Activated CD8-positive, alpha-beta memory T cell treated with anti-CD3 and anti-CD28 coated beads, Interleukin-2, amount 50 U/mL, for 1 hour (primary cell): ENCODE results near the gene HECTD2.
"Not testable (repeated sequence)": the region's sequence is repeated elsewhere in the genome, so short reads cannot be mapped to it uniquely, and the experiment has no call there.

Source experiments
- DNase-seq: peaks from one replicate; pipeline ENCODE4 v3.0.0-alpha.2; 2020; ENCODE audit errors: extremely low read depth

HECTD2 gene

DNA sequence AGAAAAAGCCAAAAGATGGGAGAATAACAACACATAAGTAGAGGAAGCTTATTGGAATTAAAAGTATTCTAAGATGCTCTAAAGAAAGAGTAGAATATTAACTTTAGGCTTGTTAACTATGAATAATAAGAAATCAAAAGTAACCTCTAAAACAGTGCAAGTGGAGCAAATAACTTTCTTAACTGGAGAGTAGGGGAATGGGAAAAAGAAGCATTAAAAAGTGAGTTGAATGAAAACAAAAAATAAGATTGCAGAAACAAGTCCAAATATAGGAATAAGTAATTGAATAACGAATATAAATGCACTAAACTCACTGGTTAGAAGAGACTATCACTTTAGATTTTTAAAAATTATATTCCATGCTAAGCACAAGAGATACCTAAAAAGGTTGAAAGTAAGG is 63.9 kb downstream of the HECTD2 start:
- no peak for DNase-seq

DNA sequence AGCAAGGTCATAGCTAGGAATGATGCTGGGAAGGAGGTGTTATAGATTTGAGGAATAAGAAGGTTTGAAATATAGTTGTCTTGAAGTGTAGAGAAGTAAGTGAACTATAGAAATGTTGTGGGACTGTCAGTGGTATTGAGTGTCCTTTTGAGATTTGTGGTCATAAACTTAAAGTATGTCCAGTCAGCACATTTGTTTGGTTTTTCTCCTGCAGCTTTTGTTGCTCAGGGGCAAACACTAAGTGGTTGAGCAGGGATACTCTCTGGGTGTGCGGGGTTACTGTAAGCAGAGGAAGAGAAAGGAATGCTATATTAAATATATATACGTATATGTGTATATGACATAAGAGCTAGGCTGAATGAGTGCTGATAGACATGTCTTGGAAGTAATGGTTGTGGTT is 67.1 kb downstream of the HECTD2 start:
- DNase-seq: no peak

DNA sequence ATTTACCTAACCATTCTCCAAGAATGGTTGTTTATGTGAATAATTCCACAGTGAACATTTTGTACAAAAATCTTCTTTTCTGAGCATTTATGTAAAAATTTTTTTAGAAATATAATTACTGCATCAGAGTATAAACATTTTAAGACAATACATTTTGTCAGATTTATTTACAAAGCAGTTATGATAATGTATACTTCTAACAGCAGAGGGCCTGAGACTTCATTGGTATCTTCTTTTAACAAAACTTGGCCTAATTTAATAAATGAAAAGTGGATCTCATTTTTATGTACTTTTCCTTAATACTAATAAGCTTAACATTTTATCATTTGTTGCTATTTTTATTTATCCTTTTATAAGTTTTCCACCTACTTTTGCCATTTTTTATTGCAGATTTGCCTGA is 69.4 kb downstream of the HECTD2 start:
- no peak for DNase-seq

DNA sequence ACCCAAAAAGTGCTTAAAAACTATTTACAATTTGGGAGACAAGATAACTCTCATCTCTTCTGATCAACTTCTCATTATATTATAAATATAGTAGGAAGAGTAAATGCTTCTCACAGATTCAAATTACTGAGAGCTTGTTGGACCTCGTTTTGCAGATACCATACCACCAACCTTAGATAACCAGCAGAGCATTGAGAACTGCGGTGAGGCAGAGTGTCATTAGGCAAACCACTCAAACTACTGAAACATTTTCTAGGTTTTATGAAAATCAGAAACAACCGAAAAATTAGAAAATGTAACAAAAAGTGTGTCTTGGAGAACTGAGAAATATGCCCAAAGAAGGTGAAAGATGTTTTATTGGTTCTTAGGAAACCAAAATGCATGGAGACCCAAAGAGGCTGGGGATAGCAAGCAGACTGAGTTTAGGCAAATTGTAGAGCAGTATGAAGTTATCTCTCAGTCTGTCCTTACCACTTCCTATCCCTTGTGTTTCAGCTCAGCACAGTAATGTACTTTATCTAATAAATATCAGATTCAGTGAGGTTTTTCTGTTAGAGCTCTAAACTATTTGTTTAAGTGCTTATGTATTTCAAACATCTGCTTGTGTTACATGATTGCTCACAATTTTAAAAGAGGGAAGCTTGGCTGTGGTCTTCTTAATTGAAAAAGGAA is 77.9 kb downstream of the HECTD2 start:
- no peak for DNase-seq

DNA sequence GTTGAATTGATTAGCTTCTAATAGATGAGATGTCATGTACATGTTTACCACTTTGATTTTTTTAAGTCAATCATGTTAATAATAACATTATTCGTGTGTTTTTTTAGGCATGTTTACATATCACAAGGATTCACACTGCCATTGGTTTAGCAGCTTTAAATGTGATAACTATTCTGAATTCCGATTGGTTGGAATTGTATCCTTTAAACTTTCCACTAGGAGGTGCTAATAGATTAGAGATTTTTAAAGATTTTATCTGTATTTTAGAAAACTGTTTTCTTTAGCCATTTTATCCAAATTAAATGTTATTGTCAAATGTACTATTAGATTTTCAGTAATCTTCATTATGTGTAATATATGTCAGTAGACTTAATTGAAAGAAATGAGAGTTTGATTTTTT is 83.2 kb downstream of the HECTD2 start:
- no peak for DNase-seq

DNA sequence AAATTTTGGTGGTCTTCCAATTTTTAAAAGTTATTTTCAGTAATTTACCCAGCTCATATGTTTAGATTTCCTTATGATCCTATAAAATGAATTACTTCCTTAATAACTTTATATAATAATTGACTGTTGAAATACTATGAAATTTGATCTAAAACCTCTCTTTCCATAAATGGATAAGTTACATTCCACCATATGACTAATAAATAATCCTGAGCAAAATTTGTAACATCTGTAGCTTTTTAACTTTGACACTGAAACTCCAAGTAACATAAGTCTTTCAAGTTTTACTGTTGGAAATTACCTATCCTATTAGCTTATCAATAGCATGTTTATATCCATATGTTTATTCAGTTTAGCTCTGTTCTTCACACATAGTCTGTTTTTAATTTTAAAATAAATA is 85.3 kb downstream of the HECTD2 start:
- DNase-seq: no peak

DNA sequence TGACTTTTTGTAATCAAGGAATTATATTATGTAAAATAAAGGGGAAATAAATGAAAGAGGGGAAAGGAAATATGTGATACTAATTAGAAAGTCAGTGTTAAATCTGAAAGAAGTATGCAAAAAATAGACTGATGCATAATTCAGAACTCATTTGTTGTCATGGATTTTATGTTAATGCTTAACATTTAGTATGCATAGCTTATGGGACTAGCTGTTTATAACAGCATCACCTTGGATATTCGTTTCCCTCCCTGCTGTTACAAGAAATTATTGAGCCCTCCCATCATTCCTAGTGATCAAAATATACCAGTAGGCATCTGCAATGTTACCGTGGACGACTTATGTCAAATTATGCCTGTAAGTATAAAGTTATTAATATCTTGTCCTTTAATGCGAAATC is 85.9 kb downstream of the HECTD2 start:
- DNase-seq: no peak

DNA sequence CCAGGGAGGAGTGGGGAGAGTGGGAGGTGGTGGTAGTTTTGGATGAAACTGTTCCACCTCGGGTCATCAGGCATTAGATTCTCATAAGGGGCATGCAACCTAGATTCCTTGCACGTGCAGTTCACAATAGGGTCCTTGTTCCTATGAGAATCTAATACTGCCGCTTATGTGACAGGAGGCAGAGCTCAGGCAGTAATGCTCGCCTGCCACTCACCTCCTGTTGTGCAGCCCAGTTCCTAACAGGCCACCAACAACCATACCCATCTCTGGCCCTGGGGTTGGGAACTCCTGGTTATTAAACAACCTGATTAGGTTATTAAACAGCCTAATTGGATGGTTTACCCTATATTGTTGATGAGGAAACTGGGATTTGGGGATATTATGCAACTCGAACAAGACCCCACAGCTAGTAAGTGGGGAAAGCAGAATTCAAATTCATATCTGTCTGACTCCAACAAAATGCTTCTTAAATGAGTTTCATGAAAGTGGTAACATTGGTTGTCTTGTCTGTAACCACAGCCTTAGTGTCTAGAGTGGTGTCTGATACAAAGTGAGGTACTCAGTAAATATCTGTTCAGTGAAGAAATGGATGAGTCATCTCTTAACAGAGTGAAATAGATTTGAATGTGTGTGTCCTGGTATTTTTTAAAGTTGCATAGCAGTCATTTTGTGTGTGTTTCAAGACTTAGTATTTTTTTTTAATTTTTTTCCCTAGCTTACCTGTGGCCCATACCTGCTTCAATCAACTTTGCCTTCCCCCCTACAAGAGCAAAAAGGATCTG is 101.6 kb downstream of the HECTD2 start:
- no peak for DNase-seq

DNA sequence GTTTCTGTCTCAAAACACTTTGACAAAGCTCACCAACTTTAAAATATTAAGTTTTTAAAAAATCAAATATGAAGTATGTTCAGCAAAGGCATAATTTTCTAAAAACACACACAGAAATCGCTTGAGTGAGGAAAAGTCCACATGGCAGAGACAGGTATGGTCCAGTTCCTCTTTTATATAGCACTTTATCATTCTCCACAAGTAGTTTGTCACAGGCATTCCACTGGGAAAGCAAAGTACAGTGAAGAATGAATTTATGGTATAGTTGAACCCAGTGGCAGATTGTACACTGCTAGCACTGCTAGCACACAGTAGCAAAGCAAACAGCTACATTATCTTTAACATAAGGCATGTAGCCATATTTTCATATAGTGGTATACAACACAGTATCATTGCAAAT is 102.3 kb downstream of the HECTD2 start:
- DNase-seq: no peak

DNA sequence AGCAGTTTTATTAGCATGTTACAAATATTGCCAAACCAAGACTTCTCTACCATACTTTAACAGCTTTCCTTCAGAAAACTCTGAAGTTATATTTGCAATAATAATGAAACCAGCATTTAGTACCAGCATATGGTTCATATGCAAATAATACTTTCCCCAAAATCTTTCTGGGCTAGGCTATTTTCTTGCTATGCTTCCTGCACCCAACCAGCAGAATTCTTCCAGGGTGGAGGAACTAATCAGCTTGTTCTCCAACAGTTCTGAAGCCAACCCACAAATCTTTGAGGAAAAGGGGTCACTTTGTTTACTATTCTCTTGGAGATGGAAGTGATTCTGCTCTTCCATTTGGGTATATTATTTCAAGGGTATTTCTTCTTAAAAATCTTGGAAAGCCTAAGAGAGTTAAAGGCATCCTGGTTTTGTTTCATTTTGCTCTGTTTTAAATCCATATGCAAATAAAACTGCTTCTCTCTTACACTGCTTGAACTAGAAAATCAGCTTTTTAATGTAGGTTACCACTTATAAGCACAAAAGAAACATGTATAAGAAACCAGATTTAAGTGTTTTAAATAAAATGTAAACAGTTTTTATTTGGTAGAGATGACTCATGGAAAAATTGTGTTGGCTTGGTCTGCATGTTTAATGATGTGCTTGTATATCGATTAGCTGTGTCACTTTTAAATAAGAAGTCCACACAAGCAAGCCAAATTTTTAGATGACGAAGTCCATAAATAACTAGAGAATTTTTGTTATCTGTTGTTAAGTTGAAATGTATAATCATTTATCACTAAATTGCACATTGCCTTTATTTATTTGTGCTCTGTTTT is 103.7 kb downstream of the HECTD2 start:
- no peak for DNase-seq

DNA sequence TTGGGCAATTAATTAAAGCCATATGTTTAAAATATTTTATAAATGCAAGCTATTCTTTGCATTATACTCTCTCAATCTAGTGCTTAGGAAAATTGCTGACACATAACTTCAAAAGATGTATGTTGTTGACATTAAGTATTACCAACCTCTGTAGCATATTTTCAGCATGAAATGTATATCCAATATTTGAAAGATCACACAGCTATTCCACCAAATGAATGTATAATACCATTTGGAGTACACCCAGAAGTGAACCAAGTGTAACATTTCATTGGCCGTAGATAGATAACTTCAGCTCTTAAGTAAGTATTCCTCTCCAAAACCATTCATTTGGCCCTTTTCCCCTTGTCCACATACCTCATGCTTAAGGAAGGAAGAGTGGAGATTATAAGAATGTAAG is 104.6 kb downstream of the HECTD2 start:
- DNase-seq: no peak

DNA sequence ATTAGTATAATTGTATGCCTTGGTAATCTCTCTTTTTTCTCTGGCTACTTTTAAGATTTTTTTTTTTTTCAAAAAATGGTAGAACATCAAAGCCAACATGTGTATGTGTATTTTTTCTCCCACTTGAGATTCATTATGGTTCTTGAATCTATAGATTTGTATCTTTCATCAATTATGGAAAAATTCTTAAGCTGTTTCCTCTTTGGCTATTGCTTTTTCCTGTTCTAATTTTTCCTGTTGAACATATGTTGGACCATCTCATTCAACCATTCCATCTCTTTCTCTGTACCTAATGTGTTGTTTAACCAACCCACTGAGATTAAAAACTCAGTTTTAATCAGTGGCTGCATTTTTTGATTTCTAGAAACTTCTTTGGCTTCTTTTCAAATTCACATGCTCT is 107.2 kb downstream of the HECTD2 start:
- DNase-seq: no peak

DNA sequence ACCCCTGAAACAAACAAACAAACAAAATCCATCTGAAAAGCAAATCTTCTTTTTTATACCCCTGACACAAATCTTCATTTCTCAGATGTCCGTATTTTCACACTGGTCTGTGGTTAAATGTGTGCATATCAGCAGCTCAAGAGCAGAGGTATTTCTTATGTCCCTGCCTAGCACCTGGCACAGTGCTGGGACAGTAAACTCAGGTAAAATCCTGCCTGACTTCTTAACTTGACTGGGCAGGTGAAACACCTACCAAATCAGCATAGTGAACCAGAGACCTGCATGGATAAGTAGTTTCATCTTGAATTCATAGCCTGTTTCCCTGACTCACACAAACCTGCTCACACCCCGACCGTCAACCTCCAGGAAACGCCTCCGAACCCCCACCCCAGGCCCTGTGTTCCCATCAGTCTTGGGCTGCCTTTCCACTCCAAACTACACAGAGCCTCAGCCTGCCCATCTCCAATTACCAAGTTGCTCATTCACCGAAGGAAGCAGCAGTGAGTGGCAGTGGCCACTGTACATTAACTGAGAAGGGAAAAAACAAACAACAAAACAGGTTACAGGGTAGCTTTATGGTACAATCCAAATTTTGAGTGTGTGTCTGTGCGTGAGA is 109.9 kb downstream of the HECTD2 start:
- DNase-seq: no peak

DNA sequence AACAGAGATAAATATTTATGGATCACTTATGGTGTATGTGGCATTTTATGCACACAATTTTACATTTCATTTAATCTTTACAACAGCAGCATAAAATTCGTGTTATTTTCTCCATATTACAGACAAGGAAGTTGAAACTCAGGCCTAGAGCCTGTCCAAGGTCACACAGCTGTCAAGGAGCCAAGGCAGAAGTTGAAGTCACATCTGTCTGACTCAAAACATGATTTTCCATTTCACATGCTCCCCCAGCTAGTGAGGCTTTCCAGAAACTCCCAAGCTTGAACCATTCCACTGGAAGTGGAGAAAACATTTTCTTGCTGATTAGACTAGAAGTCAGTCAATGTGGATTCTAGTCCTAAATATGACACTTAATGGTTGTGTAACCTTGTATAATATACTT is 110.5 kb downstream of the HECTD2 start:
- DNase-seq: no peak

DNA sequence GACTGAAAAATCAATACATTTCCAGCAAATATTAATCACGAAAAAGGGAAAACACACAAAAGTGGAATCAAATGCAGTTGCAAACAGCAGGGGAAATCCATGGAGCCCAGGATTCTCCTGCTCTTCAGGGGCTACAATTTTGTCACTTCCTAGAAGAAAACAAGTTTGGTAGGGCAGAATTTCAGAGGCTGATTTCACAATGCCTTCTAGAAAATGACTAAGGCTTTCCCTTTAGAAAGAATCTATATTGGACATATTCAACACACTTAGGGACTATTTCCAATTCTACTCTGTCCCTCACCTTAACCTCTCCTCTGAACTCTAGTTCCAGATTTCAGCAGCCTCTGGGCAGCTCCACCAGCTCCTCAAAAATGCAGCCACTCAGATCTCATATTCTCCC is 111.3 kb downstream of the HECTD2 start:
- DNase-seq: no peak

DNA sequence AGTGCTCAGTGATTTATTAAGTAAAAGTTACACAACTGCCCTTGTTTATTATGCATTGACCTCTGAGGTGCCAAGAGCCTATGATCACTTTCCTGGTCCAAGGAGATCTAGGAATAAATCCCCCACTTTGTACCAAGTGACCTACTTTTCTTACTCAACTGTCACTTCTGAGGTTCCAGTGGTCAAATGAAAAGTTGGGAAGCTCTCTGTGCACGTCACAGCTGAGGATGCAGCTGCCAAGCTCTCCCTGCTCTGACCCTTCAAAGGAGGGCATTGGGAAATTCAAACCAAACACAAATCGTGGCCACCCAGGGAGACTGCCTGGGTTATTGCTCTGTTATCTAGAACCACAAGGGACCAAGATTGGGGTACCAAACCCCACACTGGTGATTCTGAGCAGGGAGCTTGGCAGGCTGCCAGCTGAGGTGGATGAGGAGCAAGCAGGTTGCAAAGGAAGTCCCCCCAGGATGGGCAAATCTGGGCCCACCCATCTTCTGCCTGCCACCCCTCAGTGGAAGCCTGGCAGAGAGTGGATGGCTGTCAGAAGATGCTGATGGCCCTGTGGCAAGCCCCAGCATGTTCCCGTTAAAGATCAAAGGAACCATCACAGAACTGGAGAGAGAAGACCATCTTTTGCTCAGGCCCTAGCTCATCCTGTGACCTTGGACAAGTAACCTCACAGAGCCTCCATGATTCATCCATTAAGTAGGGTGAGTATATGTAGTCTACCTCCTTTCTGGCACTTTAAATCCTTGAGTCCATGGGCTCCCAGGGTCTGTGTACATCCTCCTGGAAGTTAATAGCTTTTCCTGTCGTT is 116.0 kb downstream of the HECTD2 start:
- DNase-seq: no peak

DNA sequence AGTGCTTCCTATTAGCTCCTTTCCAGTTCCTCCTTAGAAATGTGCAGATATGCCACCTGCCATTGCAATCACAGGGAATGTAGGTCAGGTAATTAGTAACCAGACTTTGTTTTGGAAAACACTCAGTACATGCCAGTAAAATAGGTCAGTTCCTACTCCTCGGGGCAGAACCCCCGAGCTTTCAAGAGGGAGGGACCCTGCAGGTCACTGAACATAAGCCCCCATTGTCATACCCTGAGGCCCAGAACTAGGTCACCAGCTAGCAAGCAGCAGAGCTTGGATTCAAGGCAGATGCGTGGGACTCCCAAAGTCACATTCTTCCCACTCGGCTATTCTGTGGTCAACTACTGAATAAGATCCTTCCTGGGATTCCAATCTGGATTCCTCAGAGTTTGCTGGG is 117.9 kb downstream of the HECTD2 start:
- DNase-seq: no peak

DNA sequence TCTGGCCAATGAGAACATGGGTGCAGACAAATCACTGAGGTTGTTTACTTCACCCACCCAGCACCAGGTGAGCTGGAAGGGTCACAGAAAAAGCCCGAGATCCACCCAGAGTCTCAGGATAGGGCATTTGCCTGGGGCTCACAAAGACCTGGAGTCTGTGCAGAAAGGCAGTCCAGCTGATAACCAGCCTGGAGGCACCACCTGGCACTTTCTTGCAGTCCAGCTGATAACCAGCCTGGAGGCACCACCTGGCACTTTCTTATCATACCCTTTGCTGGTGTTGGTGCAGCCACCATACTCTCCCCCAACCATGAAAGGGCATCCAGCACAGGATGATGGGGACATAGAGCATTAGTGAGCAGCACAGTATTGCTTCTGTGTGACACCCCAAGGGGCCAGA is 118.6 kb downstream of the HECTD2 start:
- no peak for DNase-seq

DNA sequence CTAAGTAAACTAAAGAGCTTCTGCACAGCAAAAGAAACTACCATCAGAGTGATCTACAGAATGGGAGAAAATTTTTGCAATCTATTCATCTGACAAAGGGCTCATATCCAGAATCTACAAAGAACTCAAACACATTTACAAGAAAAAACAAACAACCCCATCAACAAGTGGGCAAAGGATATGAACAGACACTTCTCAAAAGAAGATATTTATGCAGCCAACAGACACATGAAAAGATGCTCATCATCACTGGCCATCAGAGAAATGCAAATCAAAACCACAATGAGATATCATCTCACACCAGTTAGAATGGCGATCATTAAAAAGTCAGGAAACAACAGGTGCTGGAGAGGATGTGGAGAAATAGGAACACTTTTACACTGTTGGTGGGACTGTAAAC is 124.6 kb downstream of the HECTD2 start:
- not testable (repeated sequence) for DNase-seq

DNA sequence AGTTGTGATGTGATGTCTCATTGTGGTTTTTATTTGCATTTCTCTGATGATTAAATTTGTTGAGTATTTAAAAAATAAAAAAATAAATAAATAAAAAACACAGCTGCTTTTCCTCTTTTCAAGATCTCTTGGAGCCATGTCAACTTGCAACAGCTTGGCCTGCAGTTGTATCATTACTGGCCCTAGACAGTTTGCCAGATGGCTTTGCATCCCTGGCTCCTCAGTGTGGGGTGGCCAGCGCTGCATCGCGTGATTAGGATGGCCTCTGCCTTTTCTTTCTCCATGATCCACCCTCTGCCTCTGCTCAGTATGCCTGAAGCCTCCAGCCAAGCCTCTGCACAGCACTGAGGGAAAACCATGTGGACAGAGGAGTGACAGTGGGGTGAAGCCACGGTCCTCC is 126.0 kb downstream of the HECTD2 start:
- no peak for DNase-seq

DNA sequence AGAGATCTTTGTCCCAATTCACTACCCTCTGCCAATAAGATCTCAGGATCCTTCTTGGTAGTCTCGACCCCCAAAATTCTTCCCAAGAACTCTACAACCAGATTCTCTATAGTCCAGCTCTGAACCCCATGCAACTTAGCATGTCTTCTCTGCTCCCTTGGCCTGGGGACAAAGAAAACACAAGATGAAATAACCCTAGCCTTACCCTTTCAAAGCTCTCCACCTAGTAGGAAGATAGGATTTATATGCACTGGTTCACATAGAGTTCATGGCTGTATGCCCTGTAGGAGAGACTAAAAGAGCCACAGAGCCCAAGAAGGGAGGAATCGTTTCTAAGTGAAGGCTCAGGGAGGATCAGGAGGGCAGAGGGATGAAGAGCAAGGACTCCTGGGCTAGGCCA is 126.6 kb downstream of the HECTD2 start:
- DNase-seq: no peak
